K562 (cell line): ENCODE measurements around the gene PSMA2. TPM values are rescaled to one million over a fixed set of nuclear protein-coding genes. Genes with fewer than 3 reads are reported as not detected.
A peak's percentile ranks its signal among the peaks of the same experiment; 100 is the strongest.

ENCODE experiments used
- ATAC-seq: fragments of 200-7000 bp; cut with Tn5 transposase; 3 replicates; pipeline ENCODE4 v1.9.1; 2020; ENCODE audit warnings: moderate library complexity
- BruUV-seq: library from RNA; stranded (reverse); fragments of 400-500 nt; replicated peaks from 2 replicates; lab custom pipeline; 2021; lab: Mats Ljungman, UMichigan
- CTCF ChIA-PET: fragments of 300-600 bp; formaldehyde crosslinking; extraction: SDS; loops from one replicate; lab custom pipeline; 2021; ENCODE audit warnings: low intra/inter-chr PET ratio; lab: Yijun Ruan, JAX
- POLR2A ChIA-PET: fragments of 300-600, 350-650 bp; sonication (Branson Sonifier 250); formaldehyde crosslinking; extraction: SDS; loops from one replicate; lab custom pipeline; 2021; ENCODE audit warnings: antibody characterized with exemption, inconsistent platforms; lab: Yijun Ruan, JAX
- DNase-seq, 4 experiments: peaks; one replicate each; pipeline versions ENCODE4 v3.0.0 to v3.0.0-alpha.2; 2011 to 2018; ENCODE audit warnings: low spot score in 3 of 4, mixed read lengths in 3 of 4; ENCODE audit errors: extremely low read depth in 1 of 4
- FAIRE-seq: peaks from 2 replicates; lab custom pipeline; 2011; peaks lifted over from hg19 to GRCh38; lab: Jason Lieb, UNC
- H2AFZ ChIP-seq: 2 replicates; pipeline ENCODE4 v1.6.0; 2011; ENCODE audit warnings: low read depth, low read length, control low read depth, inconsistent platforms
- H3K27ac ChIP-seq: fragments of 200-600 bp; 3 replicates; pipeline ENCODE4 v1.8.0; 2011; ENCODE audit warnings: low read depth, mild to moderate bottlenecking, control low read depth, inconsistent platforms, low read length, moderate library complexity, mixed read lengths; ENCODE audit errors: extremely low read depth
- H3K27me3 ChIP-seq, 2 experiments: fragments of 300-600 bp in 1 of 2; 2 replicates in 1 of 2; 3 replicates in 1 of 2; pipeline versions ENCODE4 v1.6.0 to v1.8.0; 2011; ENCODE audit warnings: inconsistent platforms in 2 of 2, low read length in 2 of 2, mild to moderate bottlenecking in 1 of 2, mixed read lengths in 1 of 2, moderate library complexity in 1 of 2; ENCODE audit not compliant: control insufficient read depth in 2 of 2, insufficient read depth in 2 of 2
- H3K36me3 ChIP-seq: fragments of 300-600 bp; 3 replicates; pipeline ENCODE4 v1.8.0; 2011; ENCODE audit warnings: mild to moderate bottlenecking, low read length, inconsistent platforms; ENCODE audit not compliant: control insufficient read depth, insufficient read depth
- H3K4me1 ChIP-seq, 2 experiments: fragments of 200-600 bp in 1 of 2; replicated peaks in 1 of 2; 2 replicates in 1 of 2; 3 replicates in 1 of 2; pipeline versions ENCODE4 v1.5.1 to v1.8.0; 2011; ENCODE audit warnings: inconsistent platforms in 2 of 2, low read length in 2 of 2, mild to moderate bottlenecking in 1 of 2, mixed read lengths in 1 of 2, moderate library complexity in 1 of 2; ENCODE audit not compliant: control insufficient read depth in 2 of 2, insufficient read depth in 2 of 2
- H3K4me2 ChIP-seq: 2 replicates; pipeline ENCODE4 v1.6.1; 2011; ENCODE audit warnings: low read length, control low read depth, inconsistent platforms, mixed read lengths; ENCODE audit not compliant: insufficient read depth
- H3K4me3 ChIP-seq: fragments of 200-600 bp; sonication (generic), shearing (Covaris generic); 2 replicates; pipeline ENCODE4 v1.5.1; 2016; ENCODE audit warnings: control low read depth, inconsistent platforms
- H3K79me2 ChIP-seq: fragments of 200-600 bp; 3 replicates; pipeline ENCODE4 v1.8.0; 2011; ENCODE audit warnings: low read length, inconsistent platforms; ENCODE audit not compliant: control insufficient read depth, insufficient read depth
- H3K9ac ChIP-seq, 2 experiments: 2 replicates each; pipeline versions ENCODE4 v1.6.0 to v1.6.1; 2011; ENCODE audit warnings: low read depth in 2 of 2, low read length in 2 of 2, control low read depth in 1 of 2, inconsistent platforms in 1 of 2, mild to moderate bottlenecking in 1 of 2, mixed read lengths in 1 of 2; ENCODE audit not compliant: insufficient read depth in 1 of 2
- H3K9me1 ChIP-seq: one replicate; pipeline ENCODE4 v1.6.0; 2011; ENCODE audit warnings: inconsistent platforms, mild to moderate bottlenecking, low read length, moderate library complexity; ENCODE audit not compliant: control insufficient read depth, insufficient read depth
- H3K9me3 ChIP-seq: replicated peaks from 2 replicates; pipeline ENCODE4 v1.5.1; 2011; ENCODE audit warnings: low read depth, low read length, inconsistent platforms; ENCODE audit not compliant: control insufficient read depth, insufficient read depth
- H4K20me1 ChIP-seq: replicated peaks from 2 replicates; pipeline ENCODE4 v1.6.1; 2011; ENCODE audit warnings: low read length, inconsistent platforms, mixed read lengths; ENCODE audit not compliant: control insufficient read depth, insufficient read depth
- ARID1B ChIP-seq: fragments of 450-650 bp; IDR thresholded peaks from 2 replicates; pipeline ENCODE4 v1.6.1; 2016; ENCODE audit warnings: antibody characterized with exemption, mild to moderate bottlenecking, inconsistent platforms
- CEBPB ChIP-seq: fragments of 450-650 bp; IDR thresholded peaks from 2 replicates; pipeline ENCODE4 v1.6.1; 2016; ENCODE audit warnings: missing genetic modification characterization, missing compliant biosample characterization
- DPF2 ChIP-seq: fragments of 450-650 bp; IDR thresholded peaks from 2 replicates; pipeline ENCODE4 v1.6.1; 2016
- EP300 ChIP-seq: IDR thresholded peaks from 2 replicates; pipeline ENCODE4 v1.6.1; 2012; ENCODE audit warnings: low read length, improper control_type of control experiment
- HES1 ChIP-seq: fragments of 450-650 bp; IDR thresholded peaks from 2 replicates; pipeline ENCODE4 v1.6.1; 2016; ENCODE audit warnings: low read depth, mild to moderate bottlenecking, moderate library complexity
- SMARCA4 ChIP-seq: fragments of 450-650 bp; IDR thresholded peaks from 2 replicates; pipeline ENCODE4 v1.6.1; 2016
- SMARCC2 ChIP-seq: fragments of 450-650 bp; IDR thresholded peaks from 2 replicates; pipeline ENCODE4 v1.6.1; 2017; ENCODE audit warnings: antibody characterized with exemption, moderate library complexity, mild to moderate bottlenecking, low read depth
- TAL1 ChIP-seq: fragments of 450-650 bp; IDR thresholded peaks from 2 replicates; pipeline ENCODE4 v1.6.1; 2016; ENCODE audit warnings: mild to moderate bottlenecking
- TCF3 ChIP-seq: sonication (generic); formaldehyde crosslinking; IDR thresholded peaks from 2 replicates; pipeline ENCODE4 v1.4.0; 2020; ENCODE audit warnings: mild to moderate bottlenecking, missing genetic modification reagents
- TEAD4 ChIP-seq, 2 experiments: sonication (generic) in 1 of 2; formaldehyde crosslinking in 1 of 2; IDR thresholded peaks; 2 replicates each; pipeline versions ENCODE4 v1.6.1 to v1.8.0; 2012 to 2022; ENCODE audit warnings: borderline replicate concordance in 1 of 2, inconsistent platforms in 1 of 2, low read length in 1 of 2, mild to moderate bottlenecking in 1 of 2, missing genetic modification reagents in 1 of 2
- ZBTB33 ChIP-seq: sonication (generic); formaldehyde crosslinking; IDR thresholded peaks from 2 replicates; pipeline ENCODE4 v1.8.1; 2023; ENCODE audit warnings: mild to moderate bottlenecking, missing genetic modification reagents
- ZNF57 ChIP-seq: fragments of 450-650 bp; formaldehyde crosslinking; IDR thresholded peaks from 2 replicates; pipeline ENCODE4 v1.4.0; 2020; ENCODE audit warnings: mild to moderate bottlenecking, moderate library complexity
- WGBS: fragments of 100-300 bp; shearing (Covaris generic); methylation state at CpG from one replicate; pipeline ENCODE4 v1.1.6; 2016; ENCODE audit warnings: low coverage, mixed read lengths; ENCODE audit not compliant: insufficient coverage; ENCODE audit errors: missing lambda C conversion rate; 5-methylcytosine and 5-hydroxymethylcytosine counted together
- in situ Hi-C: fragments of 300-500 bp; cut with MboI; formaldehyde crosslinking; loops from 4 replicates; pipeline ENCODE4 v1.15.0; 2018; ENCODE audit warnings: inconsistent platforms, mixed read lengths
- intact Hi-C: fragments of 100-400 bp; cut with micrococcal nuclease; formaldehyde crosslinking; loops from 2 replicates; pipeline ENCODE4 v1.14.2; 2022
- polyA plus RNA-seq, 8 experiments: library from polyadenylated mRNA; depleted of rRNA in 4 of 8; stranded (reverse) in 5 of 8; unstranded in 3 of 8; fragments of >200 nt; fragmentation: Nextera tagmentation in 2 of 8; fragmentation: Illumina TruSeq in 1 of 8; extraction: Ambion mirVana in 2 of 8; extraction: Trizol in 1 of 8; gene quantifications; 2 replicates each; pipeline versions ENCODE4 v1.2.1 to v1.2.3, GENCODE V29; 2011 to 2014; ENCODE audit warnings: inconsistent platforms in 1 of 8, missing spikeins in 1 of 8
- total RNA-seq, 7 experiments: library from RNA; depleted of rRNA in 6 of 7; stranded (reverse); fragments of >200 nt in 6 of 7; fragmentation: Illumina TruSeq in 2 of 7; extraction: Trizol in 2 of 7; gene quantifications; 2 replicates each; pipeline versions ENCODE4 v1.2.1 to v1.2.3, GENCODE V29; 2011 to 2021; ENCODE audit warnings: low replicate concordance in 1 of 7
- TF ChIP-seq, protein P1 (sequence below): sonication (generic); formaldehyde crosslinking; IDR thresholded peaks from 2 replicates; pipeline ENCODE4 v1.5.0; 2020; ENCODE audit warnings: missing genetic modification reagents
- TF ChIP-seq, protein P2 (sequence below): sonication (generic); formaldehyde crosslinking; IDR thresholded peaks from 2 replicates; pipeline ENCODE4 v1.8.1; 2023; ENCODE audit warnings: mild to moderate bottlenecking, missing genetic modification reagents, moderate library complexity
- TF ChIP-seq, protein P3 (sequence below), 2 experiments: fragments of 450-650 bp in 1 of 2; sonication (generic) in 1 of 2; formaldehyde crosslinking in 1 of 2; IDR thresholded peaks in 1 of 2; conservative IDR thresholded peaks in 1 of 2; 2 replicates each; pipeline versions ENCODE4 v1.6.1 to v1.8.1; 2016 to 2023; ENCODE audit warnings: mild to moderate bottlenecking in 2 of 2, moderate library complexity in 2 of 2, inconsistent platforms in 1 of 2, missing genetic modification reagents in 1 of 2

Gene PSMA2
- total and polyA plus RNA-seq, 9 of the 15 experiments (the other 6 are each of a cell fraction or from before 2014, with no cell fraction given), result 91.7 to 1,070 (median 213) TPM

- FAIRE-seq, result no peak
- peaks cover 0 to 4% of the 10 kb centered on the region in 2 experiments; a peak in 1 of 5 replicates for H3K4me1 ChIP-seq
- H3K27ac ChIP-seq, result no peak overlapping the region
- no peak for ATAC-seq
- ChIA-PET CTCF (no interaction called here), POLR2A (interaction anchor here (2.8 kb wide), 1 partner anchor 10 kb away, joined by 10 read pairs; the partner anchor contains the start of genes MRPL32 and PSMA2)
- no peak overlapping the region for H3K9ac ChIP-seq
- H3K27me3 ChIP-seq, result no peaks in the 10 kb centered on the region
- WGBS, result 81% methylated on average over 3 of the region's 3 CpGs
- no peaks in the 10 kb centered on the region for H3K9me1 ChIP-seq
- H3K4me3 ChIP-seq, result no peak overlapping the region
- no peak overlapping the region for H3K4me2 ChIP-seq
- no peak for DNase-seq
- in situ Hi-C loops, result no loop called here
- H4K20me1 ChIP-seq, result no peaks in the 10 kb centered on the region
- BruUV-seq, result no TSS peak
- H2AFZ ChIP-seq, result no peak overlapping the region
- peaks cover 27% of the 10 kb centered on the region; the same call in 2 of the 3 replicates for H3K79me2 ChIP-seq
- intact Hi-C loops, result no loop called here
- peaks cover 91% of the 10 kb centered on the region for H3K36me3 ChIP-seq
- no peaks in the 10 kb centered on the region for H3K9me3 ChIP-seq
- TF ChIP-seq, protein P1, sequence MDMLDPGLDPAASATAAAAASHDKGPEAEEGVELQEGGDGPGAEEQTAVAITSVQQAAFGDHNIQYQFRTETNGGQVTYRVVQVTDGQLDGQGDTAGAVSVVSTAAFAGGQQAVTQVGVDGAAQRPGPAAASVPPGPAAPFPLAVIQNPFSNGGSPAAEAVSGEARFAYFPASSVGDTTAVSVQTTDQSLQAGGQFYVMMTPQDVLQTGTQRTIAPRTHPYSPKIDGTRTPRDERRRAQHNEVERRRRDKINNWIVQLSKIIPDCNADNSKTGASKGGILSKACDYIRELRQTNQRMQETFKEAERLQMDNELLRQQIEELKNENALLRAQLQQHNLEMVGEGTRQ (CRISPR knock-in tag), result no peak
- TF ChIP-seq SMARCA4 (peak; percentile 57; the same call in 1 of the 2 replicates), TAL1 (peak; percentile 67), CEBPB (tag) (peak; percentile 7; the same call in 1 of the 2 replicates), HES1 (no peak), DPF2 (peak; percentile 28; the same call in 1 of the 2 replicates), SMARCC2 (0 out of 2 replicates have a peak, but pooled peaks have one; percentile 48), ZBTB33 (CRISPR knock-in tag) (no peak), ZNF57 (CRISPR knock-in tag) (no peak), TEAD4 (IDR thresholded peaks at IDR 0.05; ENCODE audit: low read length) (peak; percentile 58; the same call in 1 of the 2 replicates), TEAD4 (CRISPR knock-in tag; IDR thresholded peaks at IDR 0.05; ENCODE audit: borderline replicate concordance) (no peak), ARID1B (peak; percentile 77), TCF3 (peak; percentile 38; the same call in 1 of the 2 replicates), EP300 (no peak)
- TF ChIP-seq, protein P2, sequence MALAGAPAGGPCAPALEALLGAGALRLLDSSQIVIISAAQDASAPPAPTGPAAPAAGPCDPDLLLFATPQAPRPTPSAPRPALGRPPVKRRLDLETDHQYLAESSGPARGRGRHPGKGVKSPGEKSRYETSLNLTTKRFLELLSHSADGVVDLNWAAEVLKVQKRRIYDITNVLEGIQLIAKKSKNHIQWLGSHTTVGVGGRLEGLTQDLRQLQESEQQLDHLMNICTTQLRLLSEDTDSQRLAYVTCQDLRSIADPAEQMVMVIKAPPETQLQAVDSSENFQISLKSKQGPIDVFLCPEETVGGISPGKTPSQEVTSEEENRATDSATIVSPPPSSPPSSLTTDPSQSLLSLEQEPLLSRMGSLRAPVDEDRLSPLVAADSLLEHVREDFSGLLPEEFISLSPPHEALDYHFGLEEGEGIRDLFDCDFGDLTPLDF, result no peak
- TF ChIP-seq, protein P3, sequence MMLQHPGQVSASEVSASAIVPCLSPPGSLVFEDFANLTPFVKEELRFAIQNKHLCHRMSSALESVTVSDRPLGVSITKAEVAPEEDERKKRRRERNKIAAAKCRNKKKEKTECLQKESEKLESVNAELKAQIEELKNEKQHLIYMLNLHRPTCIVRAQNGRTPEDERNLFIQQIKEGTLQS (IDR thresholded peaks at IDR 0.05), result peak; percentile 81
- TF ChIP-seq, protein P3 (CRISPR knock-in tag; conservative IDR thresholded peaks at IDR 0.05), result no peak
Observed at GRCh38 chr7:42922017-42922753, 9.8 kb downstream of the PSMA2 start.
